Caco-2 (cell line): ENCODE measurements around the gene TSHZ1. TPM values are rescaled to one million over a fixed set of nuclear protein-coding genes. Genes with fewer than 3 reads are reported as not detected.

ENCODE experiments used
- BruUV-seq: library from RNA; stranded (reverse); fragments of 400-500 nt; replicated peaks from 2 replicates; lab custom pipeline; 2021; lab: Mats Ljungman, UMichigan
- CTCF ChIA-PET: fragments of 300-600 bp; sonication (Branson Sonifier 250); formaldehyde crosslinking; loops from one replicate; lab custom pipeline; 2022; ENCODE audit warnings: antibody characterized with exemption; lab: Charles Lee
- POLR2A ChIA-PET: fragments of 300-600 bp; sonication (Branson Sonifier 250); formaldehyde crosslinking; loops from one replicate; lab custom pipeline; 2022; ENCODE audit warnings: antibody characterized with exemption; lab: Charles Lee
- DNase-seq, 2 experiments: peaks; one replicate each; pipeline versions ENCODE4 v3.0.0 to v3.0.0-alpha.2; 2020 to 2022
- H3K27me3 ChIP-seq: replicated peaks from 2 replicates; pipeline ENCODE4 v1.6.0; 2011; ENCODE audit warnings: low read length; ENCODE audit not compliant: control insufficient read depth, insufficient read depth
- H3K36me3 ChIP-seq: 2 replicates; pipeline ENCODE4 v1.5.1; 2011; ENCODE audit warnings: low read length; ENCODE audit not compliant: control insufficient read depth, insufficient read depth
- H3K4me1 ChIP-seq: fragments of 250-450 bp; sonication (Bioruptor Pico); 2 replicates; pipeline ENCODE4 v1.5.1; 2020; ENCODE audit warnings: mild to moderate bottlenecking
- H3K4me3 ChIP-seq: 2 replicates; pipeline ENCODE4 v1.5.1; 2011; ENCODE audit warnings: low read depth, mild to moderate bottlenecking, control low read depth, low read length
- H3K9me3 ChIP-seq: fragments of 250-450 bp; sonication (Bioruptor Pico); 2 replicates; pipeline ENCODE4 v1.5.1; 2020; ENCODE audit warnings: mild to moderate bottlenecking, moderate library complexity
- H3K27ac Mint-ChIP-seq: one replicate; pipeline ENCODE4 v1.8.0; 2022; ENCODE audit warnings: mixed read lengths; ENCODE audit not compliant: unreplicated experiment
- H3K27me3 Mint-ChIP-seq: one replicate; pipeline ENCODE4 v1.8.0; 2022; ENCODE audit warnings: mixed read lengths; ENCODE audit not compliant: insufficient read depth, unreplicated experiment
- H3K36me3 Mint-ChIP-seq: one replicate; pipeline ENCODE4 v1.8.0; 2022; ENCODE audit warnings: mild to moderate bottlenecking, mixed read lengths; ENCODE audit not compliant: insufficient read depth, unreplicated experiment
- H3K4me1 Mint-ChIP-seq: one replicate; pipeline ENCODE4 v1.8.0; 2022; ENCODE audit warnings: low read depth, mixed read lengths; ENCODE audit not compliant: unreplicated experiment
- H3K4me3 Mint-ChIP-seq: one replicate; pipeline ENCODE4 v1.8.0; 2022; ENCODE audit warnings: mild to moderate bottlenecking, moderate library complexity, mixed read lengths; ENCODE audit not compliant: unreplicated experiment
- H3K9me3 Mint-ChIP-seq: one replicate; pipeline ENCODE4 v1.8.0; 2022; ENCODE audit warnings: mixed read lengths; ENCODE audit not compliant: unreplicated experiment
- intact Hi-C: fragments of 100-400 bp; cut with micrococcal nuclease; formaldehyde crosslinking; loops from one replicate; pipeline ENCODE4 v1.10.0; 2022; ENCODE audit not compliant: unreplicated experiment
- total RNA-seq: library from RNA; stranded (reverse); gene quantifications from 2 replicates; pipeline ENCODE4 v1.2.3, GENCODE V29; 2022
- TF ChIP-seq, protein P1 (sequence below), 2 experiments: fragments of 200-600 bp in 1 of 2; IDR thresholded peaks; 1 replicate in 1 of 2; 2 replicates in 1 of 2; pipeline versions ENCODE4 v1.5.1 to v1.8.0; 2011 to 2022; ENCODE audit warnings: antibody characterized with exemption in 1 of 2, control low read depth in 1 of 2, inconsistent platforms in 1 of 2, low read depth in 1 of 2, low read length in 1 of 2, mild to moderate bottlenecking in 1 of 2, moderate library complexity in 1 of 2; ENCODE audit not compliant: insufficient read depth in 1 of 2, severe bottlenecking in 1 of 2, unreplicated experiment in 1 of 2

TSHZ1 gene
- total RNA-seq, 1 experiment from 2014 or later, result 4.4 TPM

DNA sequence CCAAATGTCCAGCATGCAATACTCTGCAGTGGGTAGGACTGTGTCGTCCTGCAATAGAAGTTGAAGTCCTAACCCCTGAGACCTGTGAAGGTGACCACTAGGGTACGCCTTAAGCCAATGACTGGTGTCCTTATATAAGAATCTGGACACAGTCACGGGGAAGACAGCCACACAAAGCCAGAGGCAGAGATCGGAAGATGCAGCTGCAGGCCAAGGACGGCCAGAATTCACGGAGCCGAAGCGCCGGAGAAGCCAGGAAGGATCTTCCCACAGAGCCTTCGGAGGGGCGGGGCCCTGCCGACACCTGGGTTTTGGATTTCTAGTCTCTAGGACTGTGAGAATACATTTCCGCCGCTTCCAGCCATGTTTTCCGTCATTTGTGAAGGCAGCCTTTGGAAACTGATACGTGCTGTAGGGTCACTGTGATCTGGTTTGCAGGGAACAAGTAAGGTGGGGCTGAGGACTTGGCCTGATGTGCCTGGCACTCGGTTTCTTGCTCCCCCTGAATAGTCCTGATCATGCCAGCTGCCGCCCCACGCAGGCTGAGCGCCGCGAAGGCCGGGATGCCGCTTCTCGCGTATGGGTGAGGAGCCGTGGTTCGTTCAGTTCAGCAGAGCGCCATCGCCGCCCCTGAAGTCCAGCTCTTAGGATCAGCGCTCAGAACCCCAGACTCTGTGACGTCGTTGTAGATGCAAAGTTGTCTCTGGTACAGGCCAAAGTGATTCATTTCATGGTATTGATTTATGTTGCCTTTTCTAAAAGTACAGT, 40.4 kb upstream of the TSHZ1 start:
- no peaks in the 10 kb centered on the region for H3K27me3 ChIP-seq
- H3K36me3 Mint-ChIP-seq, result no peaks in the 10 kb centered on the region
- H3K4me1 Mint-ChIP-seq, result no peaks in the 10 kb centered on the region
- no peak overlapping the region for H3K4me3 Mint-ChIP-seq
- H3K9me3 ChIP-seq, result no peaks in the 10 kb centered on the region
- no peak overlapping the region for H3K4me3 ChIP-seq
- no peaks in the 10 kb centered on the region for H3K9me3 Mint-ChIP-seq
- H3K36me3 ChIP-seq, result no peaks in the 10 kb centered on the region
- DNase-seq, result no peak
- ChIA-PET CTCF (no interaction called here), POLR2A (no interaction called here)
- no peak overlapping the region for H3K27ac Mint-ChIP-seq
- no peaks in the 10 kb centered on the region for H3K4me1 ChIP-seq
- TF ChIP-seq, protein P1, sequence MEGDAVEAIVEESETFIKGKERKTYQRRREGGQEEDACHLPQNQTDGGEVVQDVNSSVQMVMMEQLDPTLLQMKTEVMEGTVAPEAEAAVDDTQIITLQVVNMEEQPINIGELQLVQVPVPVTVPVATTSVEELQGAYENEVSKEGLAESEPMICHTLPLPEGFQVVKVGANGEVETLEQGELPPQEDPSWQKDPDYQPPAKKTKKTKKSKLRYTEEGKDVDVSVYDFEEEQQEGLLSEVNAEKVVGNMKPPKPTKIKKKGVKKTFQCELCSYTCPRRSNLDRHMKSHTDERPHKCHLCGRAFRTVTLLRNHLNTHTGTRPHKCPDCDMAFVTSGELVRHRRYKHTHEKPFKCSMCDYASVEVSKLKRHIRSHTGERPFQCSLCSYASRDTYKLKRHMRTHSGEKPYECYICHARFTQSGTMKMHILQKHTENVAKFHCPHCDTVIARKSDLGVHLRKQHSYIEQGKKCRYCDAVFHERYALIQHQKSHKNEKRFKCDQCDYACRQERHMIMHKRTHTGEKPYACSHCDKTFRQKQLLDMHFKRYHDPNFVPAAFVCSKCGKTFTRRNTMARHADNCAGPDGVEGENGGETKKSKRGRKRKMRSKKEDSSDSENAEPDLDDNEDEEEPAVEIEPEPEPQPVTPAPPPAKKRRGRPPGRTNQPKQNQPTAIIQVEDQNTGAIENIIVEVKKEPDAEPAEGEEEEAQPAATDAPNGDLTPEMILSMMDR (IDR thresholded peaks at IDR 0.05; ENCODE audit: insufficient read depth in 1 of 2, low read depth in 1 of 2, low read length in 1 of 2, severe bottlenecking in 1 of 2, unreplicated experiment in 1 of 2), result no peak
- intact Hi-C loops, result loop anchor here (5.0 kb wide), 1 partner anchor 307 kb away; no protein-coding TSS in a partner anchor
- BruUV-seq, result no TSS peak
- H3K27me3 Mint-ChIP-seq, result no peaks in the 10 kb centered on the region

DNA sequence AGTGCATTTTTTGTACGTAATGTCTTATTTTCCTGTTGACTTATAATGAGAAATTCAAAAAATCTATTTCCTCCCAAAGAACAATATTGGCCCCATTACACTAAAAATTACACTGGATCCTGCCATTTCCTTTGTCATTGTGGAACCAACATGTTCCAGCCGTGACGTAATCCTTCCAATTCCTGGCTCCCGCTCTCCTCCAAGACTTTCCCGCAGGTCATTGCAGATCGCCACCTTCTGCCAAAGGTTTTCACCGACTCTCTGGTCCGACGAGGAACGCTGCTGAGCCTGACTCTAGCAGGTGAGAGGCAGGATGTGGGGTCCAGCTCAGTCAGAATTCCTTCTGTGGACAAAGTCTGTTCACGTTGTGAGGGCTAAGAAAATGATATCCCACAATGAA, 39.7 kb upstream of the TSHZ1 start:
- no peaks in the 10 kb centered on the region for H3K9me3 Mint-ChIP-seq
- no peaks in the 10 kb centered on the region for H3K27me3 ChIP-seq
- CTCF ChIA-PET, result no interaction called here
- H3K4me3 ChIP-seq, result no peak overlapping the region
- H3K4me1 ChIP-seq, result no peaks in the 10 kb centered on the region
- no peaks in the 10 kb centered on the region for H3K36me3 Mint-ChIP-seq
- no peaks in the 10 kb centered on the region for H3K36me3 ChIP-seq
- intact Hi-C loops, result loop anchor here (5.0 kb wide), 1 partner anchor 306 kb away; no protein-coding TSS in a partner anchor
- no peak for DNase-seq
- no peaks in the 10 kb centered on the region for H3K9me3 ChIP-seq
- no TSS peak for BruUV-seq
- no peak overlapping the region for H3K27ac Mint-ChIP-seq
- H3K27me3 Mint-ChIP-seq, result no peaks in the 10 kb centered on the region
- H3K4me1 Mint-ChIP-seq, result no peaks in the 10 kb centered on the region
- no peak overlapping the region for H3K4me3 Mint-ChIP-seq
- TF ChIP-seq, protein P1 (IDR thresholded peaks at IDR 0.05; ENCODE audit: insufficient read depth in 1 of 2, low read depth in 1 of 2, low read length in 1 of 2, severe bottlenecking in 1 of 2, unreplicated experiment in 1 of 2), result no peak
- POLR2A ChIA-PET, result no interaction called here

DNA sequence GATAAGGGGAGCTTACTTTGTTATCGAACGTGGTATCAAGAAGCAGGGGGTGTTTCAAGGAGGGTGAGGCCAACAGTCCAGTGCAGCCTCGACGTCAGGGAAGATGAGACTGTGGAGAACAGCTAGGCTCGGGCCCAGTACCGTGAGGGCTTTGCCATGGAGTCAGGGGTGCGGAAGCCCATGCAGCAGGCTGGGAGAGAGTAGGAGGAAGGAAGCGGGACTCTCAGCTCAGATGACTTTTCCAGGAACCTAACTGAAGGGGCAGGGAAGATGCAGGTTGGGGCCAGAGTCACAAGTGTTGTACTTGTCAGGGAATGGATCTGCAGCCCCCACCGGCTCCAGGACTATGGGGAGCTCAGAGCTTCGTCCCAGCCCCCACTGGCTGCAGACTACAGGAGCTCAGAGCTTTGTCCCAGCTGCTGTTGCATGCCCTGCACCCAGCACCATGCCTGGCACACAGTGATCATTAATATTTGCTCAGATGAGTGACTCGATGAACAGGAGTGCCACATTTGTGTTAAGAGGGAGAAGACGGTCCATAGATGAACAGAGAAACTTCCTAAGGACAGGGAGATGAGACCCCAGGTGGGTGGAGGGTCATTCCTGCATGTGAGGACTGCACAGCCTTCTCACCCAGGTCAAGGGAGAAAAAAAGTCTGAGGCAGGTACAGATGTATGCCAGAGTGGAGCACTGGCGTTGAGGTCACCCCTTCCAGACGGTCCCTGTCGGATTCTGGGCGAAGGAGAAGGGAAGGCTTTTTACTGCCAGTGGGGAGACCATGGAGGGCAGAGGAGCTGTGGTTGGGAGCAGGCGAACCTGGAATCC, 38.1 kb upstream of the TSHZ1 start:
- no peak for DNase-seq
- H3K36me3 Mint-ChIP-seq, result no peaks in the 10 kb centered on the region
- intact Hi-C loops, result loop anchor here (5.0 kb wide), 1 partner anchor 305 kb away; no protein-coding TSS in a partner anchor
- no peaks in the 10 kb centered on the region for H3K27me3 Mint-ChIP-seq
- BruUV-seq, result no TSS peak
- CTCF ChIA-PET, result no interaction called here
- Histone ChIP-seq H3K9me3 (no peaks in the 10 kb centered on the region), H3K4me1 (no peaks in the 10 kb centered on the region), H3K27me3 (no peaks in the 10 kb centered on the region), H3K36me3 (no peaks in the 10 kb centered on the region), H3K4me3 (no peak overlapping the region)
- H3K4me3 Mint-ChIP-seq, result no peak overlapping the region
- H3K4me1 Mint-ChIP-seq, result no peaks in the 10 kb centered on the region
- no peaks in the 10 kb centered on the region for H3K9me3 Mint-ChIP-seq
- TF ChIP-seq, protein P1 (IDR thresholded peaks at IDR 0.05; ENCODE audit: insufficient read depth in 1 of 2, low read depth in 1 of 2, low read length in 1 of 2, severe bottlenecking in 1 of 2, unreplicated experiment in 1 of 2), result no peak
- POLR2A ChIA-PET, result no interaction called here
- no peak overlapping the region for H3K27ac Mint-ChIP-seq
